GM23248 (cell line): ENCODE data around the gene BACE2. TPM values are rescaled to one million over a fixed set of nuclear protein-coding genes. Genes with fewer than 3 reads are reported as not detected.

Experiments
- DNase-seq: peaks from one replicate; pipeline ENCODE4 v3.0.0-alpha.2; 2015
- H2AFZ ChIP-seq: fragments of 200-600 bp; sonication (generic); 2 replicates; pipeline ENCODE4 v1.6.1; 2016; ENCODE audit warnings: antibody characterized with exemption
- H3F3A ChIP-seq: fragments of 200-600 bp; sonication (generic); 2 replicates; pipeline ENCODE4 v1.6.1; 2016; ENCODE audit warnings: mild to moderate bottlenecking, antibody characterized with exemption, mixed run types; ENCODE audit not compliant: insufficient read depth
- H3K27ac ChIP-seq: fragments of 200-600 bp; sonication (generic); 2 replicates; pipeline ENCODE4 v1.5.1; 2016; ENCODE audit warnings: mild to moderate bottlenecking
- H3K27me3 ChIP-seq: fragments of 200-600 bp; sonication (generic); replicated peaks from 2 replicates; pipeline ENCODE4 v1.6.1; 2016; ENCODE audit warnings: mild to moderate bottlenecking; ENCODE audit not compliant: insufficient read depth
- H3K36me3 ChIP-seq: fragments of 200-600 bp; sonication (generic); 2 replicates; pipeline ENCODE4 v1.6.1; 2016; ENCODE audit warnings: low read depth, mild to moderate bottlenecking
- H3K4me1 ChIP-seq: fragments of 200-600 bp; sonication (generic); 2 replicates; pipeline ENCODE4 v1.6.1; 2016; ENCODE audit warnings: mild to moderate bottlenecking; ENCODE audit not compliant: insufficient read depth
- H3K4me2 ChIP-seq: fragments of 200-600 bp; sonication (generic); one replicate; pipeline ENCODE4 v1.6.1; 2016; ENCODE audit warnings: mild to moderate bottlenecking; ENCODE audit not compliant: unreplicated experiment
- H3K4me3 ChIP-seq: fragments of 200-600 bp; sonication (generic); 2 replicates; pipeline ENCODE4 v1.5.1; 2016; ENCODE audit warnings: mild to moderate bottlenecking
- H3K79me2 ChIP-seq: fragments of 200-600 bp; sonication (generic); 2 replicates; pipeline ENCODE4 v1.6.1; 2016; ENCODE audit warnings: mild to moderate bottlenecking; ENCODE audit not compliant: insufficient read depth
- H3K9ac ChIP-seq: fragments of 200-600 bp; sonication (generic); 2 replicates; pipeline ENCODE4 v1.6.1; 2016; ENCODE audit warnings: mild to moderate bottlenecking
- H3K9me2 ChIP-seq: fragments of 200-600 bp; sonication (generic); 2 replicates; pipeline ENCODE4 v1.6.1; 2016; ENCODE audit warnings: mixed run types, mild to moderate bottlenecking, moderate library complexity; ENCODE audit not compliant: insufficient read depth
- H3K9me3 ChIP-seq: fragments of 200-600 bp; sonication (generic); one replicate; pipeline ENCODE4 v1.6.1; 2017; ENCODE audit warnings: low read depth
- H4K20me1 ChIP-seq: fragments of 200-600 bp; sonication (generic); 2 replicates; pipeline ENCODE4 v1.6.0; 2016; ENCODE audit not compliant: insufficient read depth
- EZH2 ChIP-seq: fragments of 200-600 bp; sonication (generic); IDR thresholded peaks from 2 replicates; pipeline ENCODE4 v1.6.1; 2018; ENCODE audit warnings: antibody characterized with exemption, mild to moderate bottlenecking; ENCODE audit not compliant: insufficient read depth, poor library complexity, severe bottlenecking
- EZH2phosphoT487 ChIP-seq: fragments of 200-600 bp; sonication (generic); IDR thresholded peaks from 2 replicates; pipeline ENCODE4 v1.6.1; 2018; ENCODE audit warnings: antibody characterized with exemption, moderate library complexity, mild to moderate bottlenecking, low read depth; ENCODE audit not compliant: insufficient read depth
- WGBS, 2 experiments: methylation state at CpG; one replicate each; pipeline ENCODE4 v1.1.6; 2015 to 2017; ENCODE audit warnings: low lambda C conversion rate in 2 of 2, low coverage in 1 of 2; ENCODE audit errors: missing lambda C conversion rate in 2 of 2; 5-methylcytosine and 5-hydroxymethylcytosine counted together
- in situ Hi-C: fragments of 300-500 bp; cut with MboI; formaldehyde crosslinking; loops from 2 replicates; pipeline ENCODE4 v1.15.0; 2020
- polyA plus RNA-seq: library from polyadenylated mRNA; unstranded; fragments of >200 nt; fragmentation: Nextera tagmentation; extraction: Ambion mirVana; gene quantifications from 2 replicates; pipeline ENCODE4 v1.2.1, GENCODE V29; 2016
- total RNA-seq: library from RNA; depleted of rRNA; stranded (reverse); fragments of >200 nt; shearing (Covaris generic); gene quantifications from 2 replicates; pipeline ENCODE4 v1.2.3, GENCODE V29; 2014

The BACE2 gene
- total and polyA plus RNA-seq, 2 experiments from 2014 or later, result 69.5 to 97.8 TPM

DNA sequence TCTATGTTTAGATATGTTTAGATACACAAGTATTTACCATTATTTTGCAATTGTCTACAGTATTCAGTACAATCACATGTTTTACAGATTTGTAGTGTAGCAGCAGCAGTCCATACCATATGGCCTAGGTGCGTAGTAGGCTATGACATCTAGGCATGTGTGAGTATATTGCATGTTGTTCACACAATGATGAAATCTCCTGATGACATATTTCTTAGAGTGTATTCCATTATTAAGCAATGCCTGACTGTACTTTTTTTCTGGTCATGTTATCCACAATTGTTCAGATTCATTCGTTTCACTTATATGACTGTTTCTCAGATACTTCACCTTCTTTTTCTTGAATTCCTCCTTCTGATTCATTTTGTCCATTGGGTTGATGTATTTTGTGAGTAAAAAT, 9.9 kb upstream of the BACE2 start:
- no peaks in the 10 kb centered on the region for H3K27me3 ChIP-seq
- H2AFZ ChIP-seq, result no peak overlapping the region
- H3K4me2 ChIP-seq, result no peak overlapping the region
- no peaks in the 10 kb centered on the region for H3K36me3 ChIP-seq
- no peaks in the 10 kb centered on the region for H3F3A ChIP-seq
- 82 to 91% methylated on average over 2 of the region's 2 CpGs for WGBS, 2 experiments
- peaks cover 6% of the 10 kb centered on the region for H3K4me1 ChIP-seq
- H3K79me2 ChIP-seq, result no peaks in the 10 kb centered on the region
- in situ Hi-C loops, result no loop called here
- no peak for TF ChIP-seq EZH2
- no peak for TF ChIP-seq EZH2phosphoT487
- H3K4me3 ChIP-seq, result no peak overlapping the region
- no peak overlapping the region for H3K27ac ChIP-seq
- no peaks in the 10 kb centered on the region for H3K9me3 ChIP-seq
- peak; percentile 20 for DNase-seq
- H4K20me1 ChIP-seq, result no peaks in the 10 kb centered on the region
- H3K9ac ChIP-seq, result no peak overlapping the region
- no peaks in the 10 kb centered on the region for H3K9me2 ChIP-seq

DNA sequence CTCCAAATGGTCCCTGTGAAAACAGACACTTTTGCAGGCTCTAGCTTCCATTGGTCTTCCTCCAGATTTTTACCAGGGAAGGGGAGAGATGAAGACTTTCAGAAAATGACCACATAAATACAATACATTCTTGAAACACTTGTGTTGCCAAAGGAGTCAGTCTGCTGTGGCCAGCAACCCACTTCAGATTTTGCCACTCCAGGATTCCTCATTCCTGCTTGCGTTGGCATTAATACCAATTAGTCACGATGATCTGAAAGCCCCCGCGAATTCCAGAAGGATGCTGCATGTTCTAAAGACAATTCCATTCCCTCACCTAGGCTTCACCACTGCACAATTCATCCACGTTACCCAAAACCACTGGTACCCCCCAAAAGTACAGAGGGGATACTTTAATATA, 7.9 kb upstream of the BACE2 start:
- no peak overlapping the region for H3K9ac ChIP-seq
- peak; percentile 79 for DNase-seq
- H3K4me1 ChIP-seq, result peaks cover 6% of the 10 kb centered on the region
- H3K9me3 ChIP-seq, result no peaks in the 10 kb centered on the region
- H2AFZ ChIP-seq, result no peak overlapping the region
- no peaks in the 10 kb centered on the region for H3K9me2 ChIP-seq
- H3F3A ChIP-seq, result no peaks in the 10 kb centered on the region
- no peak overlapping the region for H3K4me3 ChIP-seq
- no peak overlapping the region for H3K27ac ChIP-seq
- no peaks in the 10 kb centered on the region for H4K20me1 ChIP-seq
- 31 to 43% methylated on average over 5 of the region's 5 CpGs for WGBS, 2 experiments
- H3K4me2 ChIP-seq, result no peak overlapping the region
- no peaks in the 10 kb centered on the region for H3K36me3 ChIP-seq
- H3K27me3 ChIP-seq, result no peaks in the 10 kb centered on the region
- in situ Hi-C loops, result no loop called here
- H3K79me2 ChIP-seq, result no peaks in the 10 kb centered on the region
- TF ChIP-seq EZH2phosphoT487 (no peak), EZH2 (no peak)

DNA sequence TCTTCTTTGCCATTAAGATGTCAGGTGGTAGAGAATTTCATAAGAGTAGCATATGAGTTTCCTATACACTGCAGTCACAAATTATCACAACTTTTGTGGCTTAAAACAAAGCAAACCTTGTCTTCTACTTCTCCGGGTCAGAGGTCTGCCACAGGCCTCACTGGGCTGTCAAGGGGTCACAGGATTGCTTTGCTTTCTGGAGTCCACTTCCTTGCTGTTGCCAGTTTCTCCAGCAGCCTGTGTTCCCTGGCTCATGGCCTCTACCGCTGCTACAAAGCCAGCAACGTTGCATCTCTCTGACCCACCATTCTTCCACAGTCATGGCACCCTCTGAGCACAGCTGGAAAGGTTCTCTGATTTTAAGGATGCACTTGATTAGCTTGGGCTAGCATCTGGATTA, 6.5 kb upstream of the BACE2 start:
- no peak overlapping the region for H3K4me2 ChIP-seq
- 55 to 62% methylated on average over 3 of the region's 3 CpGs for WGBS, 2 experiments
- H3K4me3 ChIP-seq, result no peak overlapping the region
- H3K9me3 ChIP-seq, result no peaks in the 10 kb centered on the region
- peaks cover 6% of the 10 kb centered on the region for H3K4me1 ChIP-seq
- no peaks in the 10 kb centered on the region for H4K20me1 ChIP-seq
- no peaks in the 10 kb centered on the region for H3K9me2 ChIP-seq
- no peak for DNase-seq
- H3F3A ChIP-seq, result no peaks in the 10 kb centered on the region
- no peak for TF ChIP-seq EZH2
- TF ChIP-seq EZH2phosphoT487, result no peak
- no peak overlapping the region for H3K27ac ChIP-seq
- no peaks in the 10 kb centered on the region for H3K27me3 ChIP-seq
- H3K36me3 ChIP-seq, result no peaks in the 10 kb centered on the region
- H2AFZ ChIP-seq, result no peak overlapping the region
- H3K9ac ChIP-seq, result no peak overlapping the region
- no peaks in the 10 kb centered on the region for H3K79me2 ChIP-seq
- in situ Hi-C loops, result no loop called here

DNA sequence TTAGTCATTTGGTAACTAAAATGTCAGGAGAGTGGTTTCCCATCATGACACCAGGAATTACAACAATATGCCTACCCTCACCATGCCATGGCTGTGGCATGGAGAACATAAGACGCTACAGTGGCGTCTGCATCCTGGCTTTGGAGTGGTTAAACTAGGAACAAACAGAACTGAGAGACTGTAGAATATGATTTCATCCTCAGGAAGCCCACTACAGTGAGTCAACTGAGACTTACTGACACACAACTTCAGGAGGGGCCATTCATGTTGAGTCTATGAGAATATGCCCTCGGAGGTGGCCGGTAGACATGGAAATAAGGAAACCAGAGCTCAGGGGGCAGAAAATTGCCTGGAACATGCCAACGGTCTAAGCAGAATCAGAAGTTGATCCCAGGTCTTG, 5.9 kb upstream of the BACE2 start:
- whole genome bisulfite sequencing, 2 experiments, result 63 to 69% methylated on average over 5 of the region's 5 CpGs
- TF ChIP-seq EZH2 (no peak), EZH2phosphoT487 (no peak)

DNA sequence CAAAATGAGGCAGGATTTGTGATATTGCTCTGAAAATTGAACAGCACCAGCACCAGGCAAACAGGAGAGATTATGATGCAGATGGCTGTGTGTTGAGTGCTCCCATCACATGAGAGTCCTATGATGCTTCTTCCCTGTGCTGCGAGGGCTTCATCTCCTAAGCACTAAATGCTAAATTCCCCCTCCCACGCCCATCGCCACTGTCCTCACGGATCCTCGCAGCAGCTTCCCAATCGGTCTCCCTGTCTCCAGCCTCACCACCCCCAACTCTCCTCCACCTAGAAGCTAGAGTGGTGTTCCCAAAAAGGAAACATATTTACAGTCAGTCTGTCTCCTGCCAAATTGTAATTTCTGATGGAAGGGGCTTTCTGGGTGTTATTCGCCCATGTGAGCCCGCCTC, 4.9 kb upstream of the BACE2 start:
- Histone ChIP-seq H3K27ac (no peak overlapping the region), H2AFZ (no peak overlapping the region), H4K20me1 (no peaks in the 10 kb centered on the region), H3K9me3 (no peaks in the 10 kb centered on the region), H3K9me2 (no peaks in the 10 kb centered on the region), H3K79me2 (no peaks in the 10 kb centered on the region), H3F3A (no peaks in the 10 kb centered on the region), H3K36me3 (no peaks in the 10 kb centered on the region), H3K27me3 (no peaks in the 10 kb centered on the region), H3K4me3 (no peak overlapping the region), H3K9ac (no peak overlapping the region), H3K4me1 (peaks cover 6% of the 10 kb centered on the region), H3K4me2 (no peak overlapping the region)
- TF ChIP-seq EZH2, result no peak
- TF ChIP-seq EZH2phosphoT487, result no peak
- no peak for DNase-seq
- in situ Hi-C loops, result no loop called here
- WGBS, 2 experiments, result 92 to 97% methylated on average over 8 of the region's 8 CpGs

More for the DNA sequence above, 5.9 kb upstream of the BACE2 start:
- no peak for DNase-seq
- no peak overlapping the region for H3K9ac ChIP-seq
- H3K79me2 ChIP-seq, result no peaks in the 10 kb centered on the region
- no peaks in the 10 kb centered on the region for H3K9me2 ChIP-seq
- in situ Hi-C loops, result no loop called here
- H3K36me3 ChIP-seq, result no peaks in the 10 kb centered on the region
- peaks cover 6% of the 10 kb centered on the region for H3K4me1 ChIP-seq
- no peaks in the 10 kb centered on the region for H3F3A ChIP-seq
- no peak overlapping the region for H3K4me2 ChIP-seq
- H4K20me1 ChIP-seq, result no peaks in the 10 kb centered on the region
- H3K27me3 ChIP-seq, result no peaks in the 10 kb centered on the region
- H2AFZ ChIP-seq, result no peak overlapping the region
- no peaks in the 10 kb centered on the region for H3K9me3 ChIP-seq
- no peak overlapping the region for H3K4me3 ChIP-seq
- no peak overlapping the region for H3K27ac ChIP-seq
